AG04450 (cell line): ENCODE measurements around the gene IVD. TPM values are rescaled to one million over a fixed set of nuclear protein-coding genes. Genes with fewer than 3 reads are reported as not detected.

ENCODE experiments used
- CTCF ChIA-PET: fragments of 300-600, 350-600 bp; formaldehyde crosslinking; extraction: SDS; loops from one replicate; lab custom pipeline; 2022; ENCODE audit warnings: antibody characterized with exemption, inconsistent platforms; lab: Charles Lee
- POLR2A ChIA-PET: fragments of 350-600 bp; formaldehyde crosslinking; extraction: SDS; loops from one replicate; lab custom pipeline; 2021; ENCODE audit warnings: antibody characterized with exemption, inconsistent platforms; lab: Yijun Ruan, JAX
- DNase-seq: peaks from one replicate; pipeline ENCODE4 v3.0.0-alpha.2; 2011; ENCODE audit warnings: low read depth, low spot score
- H3K27ac ChIP-seq: one replicate; pipeline ENCODE4 v1.5.1; 2012; ENCODE audit warnings: low read depth, low read length, control low read depth
- H3K27me3 ChIP-seq: one replicate; pipeline ENCODE4 v1.6.0; 2012; ENCODE audit warnings: low read length; ENCODE audit not compliant: control insufficient read depth, insufficient read depth
- H3K4me3 ChIP-seq: 2 replicates; pipeline ENCODE4 v1.5.1; 2011; ENCODE audit warnings: mild to moderate bottlenecking, low read depth, low read length, control low read depth
- H3K9me3 ChIP-seq: 2 replicates; pipeline ENCODE4 v1.5.1; 2012; ENCODE audit warnings: low read length; ENCODE audit not compliant: control insufficient read depth, insufficient read depth
- CTCF ChIP-seq: IDR thresholded peaks from 2 replicates; pipeline ENCODE4 v1.5.1; 2011; ENCODE audit warnings: low read depth, low read length, control low read depth, inconsistent platforms
- polyA plus RNA-seq: library from polyadenylated mRNA; depleted of rRNA; stranded (reverse); fragments of >200 nt; gene quantifications from 2 replicates; pipeline ENCODE4 v1.2.3, GENCODE V29; 2011

The IVD gene
- polyA plus RNA-seq, 1 experiment, result 49.3 TPM

- H3K27me3 ChIP-seq, result no peaks in the 10 kb centered on the region
- no peak for TF ChIP-seq CTCF
- H3K9me3 ChIP-seq, result no peaks in the 10 kb centered on the region
- no peak for DNase-seq
- ChIA-PET POLR2A (interaction anchor here (0.6 to 1.2 kb wide), 3 partner anchors 33 to 84 kb away, joined by 4 to 9 read pairs (median 4); partner anchors contain the start of gene CCDC9B), CTCF (interaction anchor here (1.2 to 1.5 kb wide), 2 partner anchors 20 to 66 kb away, joined by 4 read pairs; no protein-coding TSS in a partner anchor)
- no peak overlapping the region for H3K4me3 ChIP-seq
- H3K27ac ChIP-seq, result no peak overlapping the region
These were observed 16.4 kb upstream of the IVD start for GRCh38 chr15:40388941-40389823.

GRCh38 chr15:40389824-40390595 lies 15.6 kb upstream of the IVD start:
- no peak for DNase-seq
- Histone ChIP-seq H3K27me3 (no peaks in the 10 kb centered on the region), H3K27ac (no peak overlapping the region), H3K9me3 (no peaks in the 10 kb centered on the region), H3K4me3 (no peak overlapping the region)
- CTCF ChIA-PET, result interaction anchor here (1.2 to 1.5 kb wide), 2 partner anchors 21 to 67 kb away, joined by 4 read pairs; no protein-coding TSS in a partner anchor
- no peak for TF ChIP-seq CTCF
- POLR2A ChIA-PET, result interaction anchor here (0.6 to 1.2 kb wide), 2 partner anchors 32 to 50 kb away, joined by 4 read pairs; partner anchors contain the start of gene CCDC9B

- no peak for DNase-seq
- no peak overlapping the region for H3K27ac ChIP-seq
- ChIA-PET CTCF (no interaction called here), POLR2A (no interaction called here)
- no peak overlapping the region for H3K4me3 ChIP-seq
- H3K9me3 ChIP-seq, result no peaks in the 10 kb centered on the region
- H3K27me3 ChIP-seq, result no peaks in the 10 kb centered on the region
- no peak for TF ChIP-seq CTCF
These were observed 12.3 kb upstream of the IVD start for GRCh38 chr15:40392986-40393948.

GRCh38 chr15:40397688-40398412 lies 7.7 kb upstream of the IVD start:
- POLR2A ChIA-PET, result interaction anchor here (0.6 to 1.2 kb wide), 4 partner anchors 8 to 75 kb away, joined by 3 to 13 read pairs (median 6); partner anchors contain the start of gene IVD
- TF ChIP-seq CTCF, result no peak
- DNase-seq, result no peak
- Histone ChIP-seq H3K4me3 (no peak overlapping the region), H3K27ac (no peak overlapping the region), H3K27me3 (no peaks in the 10 kb centered on the region), H3K9me3 (no peaks in the 10 kb centered on the region)
- CTCF ChIA-PET, result interaction anchor here (0.6 to 0.8 kb wide), 2 partner anchors 41 to 119 kb away, joined by 3 to 4 read pairs; no protein-coding TSS in a partner anchor
